GM21381 (cell line): ENCODE data around the gene SPIRE2.
"Not testable (repeated sequence)": the region's sequence is repeated elsewhere in the genome, so short reads cannot be mapped to it uniquely, and the experiment has no call there.

ENCODE experiments used
- ATAC-seq: cut with Tn5 transposase; IDR thresholded peaks from one replicate; pipeline ENCODE4 v1.9.1; 2021; ENCODE audit warnings: mild to moderate bottlenecking, moderate library complexity; ENCODE audit not compliant: unreplicated experiment

Gene SPIRE2

GRCh38 chr16:89862732-89863131 lies 34.5 kb downstream of the SPIRE2 start:
- no peak for ATAC-seq

- ATAC-seq, result peak; percentile 58
These were observed 35.7 kb downstream of the SPIRE2 start for GRCh38 chr16:89863741-89864526.

GRCh38 chr16:89864527-89864820 lies 36.2 kb downstream of the SPIRE2 start:
- no peak for ATAC-seq

- no peak for ATAC-seq
These were observed 39.6 kb downstream of the SPIRE2 start for GRCh38 chr16:89867918-89868317.

GRCh38 chr16:89869911-89870310 lies 41.6 kb downstream of the SPIRE2 start:
- no peak for ATAC-seq

- no peak for ATAC-seq
These were observed 42.2 kb downstream of the SPIRE2 start for GRCh38 chr16:89870440-89870839.

GRCh38 chr16:89871895-89872294 lies 43.6 kb downstream of the SPIRE2 start:
- no peak for ATAC-seq

- peak; percentile 36 for ATAC-seq
These were observed 45.1 kb downstream of the SPIRE2 start, which contains the start of gene TCF25 for GRCh38 chr16:89873109-89873971. Gene TCF25, plus strand, starts transcription at chr16:89873592. Its CDS starts 76 bp downstream, at chr16:89873668.

GRCh38 chr16:89873972-89874689 lies 45.9 kb downstream of the SPIRE2 start:
- peak; percentile 64 for ATAC-seq

- ATAC-seq, result not testable (repeated sequence)
These were observed 50.8 kb downstream of the SPIRE2 start for GRCh38 chr16:89879123-89879522.

GRCh38 chr16:89880477-89881367 lies 52.4 kb downstream of the SPIRE2 start:
- ATAC-seq, result no peak

GRCh38 chr16:89881368-89881730 lies 53.1 kb downstream of the SPIRE2 start:
- ATAC-seq, result no peak

GRCh38 chr16:89883346-89884040 lies 55.2 kb downstream of the SPIRE2 start:
- ATAC-seq, result no peak

- no peak for ATAC-seq
These were observed 55.8 kb downstream of the SPIRE2 start for GRCh38 chr16:89884041-89884421.

GRCh38 chr16:89887243-89887642 lies 59.0 kb downstream of the SPIRE2 start:
- ATAC-seq, result no peak

GRCh38 chr16:89890200-89890599 lies 61.9 kb downstream of the SPIRE2 start:
- ATAC-seq, result no peak

GRCh38 chr16:89890886-89891657 lies 62.8 kb downstream of the SPIRE2 start:
- ATAC-seq, result no peak

GRCh38 chr16:89892055-89892630 lies 63.9 kb downstream of the SPIRE2 start:
- ATAC-seq, result no peak

GRCh38 chr16:89892635-89893034 lies 64.4 kb downstream of the SPIRE2 start:
- ATAC-seq, result no peak
